ENCODE results near the gene ATXN7L3. TPM values are rescaled to one million over a fixed set of nuclear protein-coding genes. Genes with fewer than 3 reads are reported as not detected.
A peak's percentile ranks its signal among the peaks of the same experiment; 100 is the strongest.

The ATXN7L3 gene
- total and polyA plus RNA-seq, 10 of the 15 experiments (the other 5 are each of a cell fraction or from before 2014, with no cell fraction given), result 0.71 to 78.7 (median 32.7) TPM

GRCh38 chr17:44210342-44211192, 10.9 kb upstream of the ATXN7L3 start (continued):
- TF ChIP-seq CTCF (IDR thresholded peaks at IDR 0.05 in 2 of 3, conservative IDR thresholded peaks at IDR 0.05 in 1 of 3; ENCODE audit: control insufficient read depth in 2 of 3, extremely low read depth in 1 of 3, insufficient read depth in 1 of 3, low read depth in 3 of 3, low read length in 3 of 3) (peak; percentile 98 to 100 (median 99); a peak in 5 of 6 replicates), E2F4 (IDR thresholded peaks at IDR 0.05; ENCODE audit: low read depth, low read length) (peak; percentile 59; the same call in 1 of the 2 replicates), NFXL1 (IDR thresholded peaks at IDR 0.05; ENCODE audit: borderline replicate concordance) (no peak), SP1 (IDR thresholded peaks at IDR 0.05; ENCODE audit: low read depth, low read length) (peak; percentile 69), NFYB (IDR thresholded peaks at IDR 0.05; ENCODE audit: insufficient read depth, low read depth, low read length) (no peak), POLR2AphosphoS5 (IDR thresholded peaks at IDR 0.05; ENCODE audit: low read length) (0 out of 2 replicates have a peak, but pooled peaks have one; percentile 40), HDGF (IDR thresholded peaks at IDR 0.05) (no peak), POLR2A (IDR thresholded peaks at IDR 0.05; ENCODE audit: low read depth, low read length) (peak; percentile 79), SIX5 (IDR thresholded peaks at IDR 0.05; ENCODE audit: low read depth, low read length, severe bottlenecking) (no peak), RCOR1 (conservative IDR thresholded peaks at IDR 0.05; ENCODE audit: low read depth, low read length) (0 out of 2 replicates have a peak, but pooled peaks have one; percentile 75), IKZF2 (IDR thresholded peaks at IDR 0.05) (no peak), SREBF1 (IDR thresholded peaks at IDR 0.05; ENCODE audit: low read length) (no peak), MYB (IDR thresholded peaks at IDR 0.05; ENCODE audit: borderline replicate concordance, low read depth, low read length) (0 out of 2 replicates have a peak, but pooled peaks have one; percentile 35), RBBP5 (conservative IDR thresholded peaks at IDR 0.05) (no peak), ZZZ3 (IDR thresholded peaks at IDR 0.05; ENCODE audit: control insufficient read depth, insufficient read length, low read depth) (no peak), TCF12 (IDR thresholded peaks at IDR 0.05; ENCODE audit: low read depth, low read length) (peak; percentile 76), POU2F2 (IDR thresholded peaks at IDR 0.05; ENCODE audit: borderline replicate concordance, low read depth, low read length) (peak; percentile 73; the same call in 1 of the 3 replicates), NR2F1 (conservative IDR thresholded peaks at IDR 0.05) (peak; percentile 60; the same call in 1 of the 2 replicates), FOXM1 (IDR thresholded peaks at IDR 0.05; ENCODE audit: low read depth, low read length) (peak; percentile 79), CUX1 (IDR thresholded peaks at IDR 0.05; ENCODE audit: insufficient replicate concordance, low read depth, low read length) (no peak)
